Measurements from ENCODE around the gene NOS1AP. TPM values are rescaled to one million over a fixed set of nuclear protein-coding genes. Genes with fewer than 3 reads are reported as not detected.

Gene NOS1AP
- polyA plus RNA-seq, 1 of the 3 experiments (the other 2 are of a cell fraction): 0.03 TPM

DNA sequence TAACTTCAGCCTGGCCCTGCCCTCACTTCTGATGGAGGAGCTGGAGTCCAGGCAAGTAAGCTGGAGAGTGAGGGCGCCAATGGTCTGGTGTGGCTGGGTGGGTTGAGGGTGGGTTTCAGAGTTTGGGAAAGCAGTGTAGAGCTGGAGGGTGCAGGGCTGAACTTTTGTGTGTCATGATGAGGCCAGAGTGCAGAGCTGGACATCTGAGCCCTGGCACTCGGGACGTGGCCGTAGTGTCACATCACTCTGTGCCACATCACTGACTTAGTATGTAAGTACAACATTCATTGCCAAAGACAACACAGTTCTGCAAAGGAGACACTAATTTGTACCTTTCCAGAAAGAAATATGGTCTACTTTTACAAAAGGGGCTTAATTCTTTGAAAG, 291.4 kb downstream of the NOS1AP start:
- Histone ChIP-seq H3K4me2 (no peak overlapping the region), H3K9ac (no peak overlapping the region), H3K9me3 (no peaks in the 10 kb centered on the region), H3K4me1 (ENCODE audit: control insufficient read depth in 1 of 2, insufficient read depth in 2 of 2, low read depth in 1 of 2, low read length in 1 of 2) (no peaks in the 10 kb centered on the region), H3K79me2 (ENCODE audit: insufficient read depth) (no peaks in the 10 kb centered on the region), H3K27ac (ENCODE audit: low read depth in 2 of 2, low read length in 1 of 2) (no peak overlapping the region), H3K4me3 (ENCODE audit: low read depth in 2 of 2, low read length in 1 of 2) (no peak overlapping the region), H3K9me2 (no peaks in the 10 kb centered on the region), H3K27me3 (ENCODE audit: insufficient read depth) (no peaks in the 10 kb centered on the region), H3F3A (replicated peaks; ENCODE audit: insufficient read depth) (no peaks in the 10 kb centered on the region), H4K20me1 (ENCODE audit: insufficient read depth) (no peaks in the 10 kb centered on the region), H3K36me3 (replicated peaks in 1 of 2; ENCODE audit: control insufficient read depth in 1 of 2, insufficient read depth in 2 of 2, low read length in 1 of 2) (no peaks in the 10 kb centered on the region), H2AFZ (ENCODE audit: low read depth) (no peak overlapping the region)
- POLR2A ChIA-PET: no interaction called here
- 75% methylated on average over 4 of the region's 4 CpGs for WGBS (ENCODE audit: low lambda C conversion rate)
- TF ChIP-seq USF2 (IDR thresholded peaks at IDR 0.05; ENCODE audit: borderline replicate concordance, low read depth, low read length) (no peak), TCF12 (IDR thresholded peaks at IDR 0.05) (no peak), USF1 (IDR thresholded peaks at IDR 0.05; ENCODE audit: borderline replicate concordance, low read depth) (no peak), GATA2 (CRISPR knock-in tag; IDR thresholded peaks at IDR 0.05) (no peak), IRF3 (IDR thresholded peaks at IDR 0.05; ENCODE audit: low read depth, low read length) (no peak), MEF2A (IDR thresholded peaks at IDR 0.05; ENCODE audit: borderline replicate concordance, low read depth) (no peak), ELF1 (IDR thresholded peaks at IDR 0.05) (no peak), RCOR1 (IDR thresholded peaks at IDR 0.05; ENCODE audit: low read length) (no peak), YY1 (IDR thresholded peaks at IDR 0.05; ENCODE audit: low read depth) (no peak), RXRA (IDR thresholded peaks at IDR 0.05; ENCODE audit: borderline replicate concordance, low read depth) (no peak), NFIC (IDR thresholded peaks at IDR 0.05; ENCODE audit: borderline replicate concordance) (no peak), SMC3 (IDR thresholded peaks at IDR 0.05; ENCODE audit: low read depth, low read length) (no peak), EP300 (IDR thresholded peaks at IDR 0.05; ENCODE audit: borderline replicate concordance in 1 of 2, low read depth in 1 of 2, low read length in 1 of 2) (no peak), FOSL2 (IDR thresholded peaks at IDR 0.05; ENCODE audit: borderline replicate concordance, low read depth) (no peak)
- TF ChIP-seq, protein P1, sequence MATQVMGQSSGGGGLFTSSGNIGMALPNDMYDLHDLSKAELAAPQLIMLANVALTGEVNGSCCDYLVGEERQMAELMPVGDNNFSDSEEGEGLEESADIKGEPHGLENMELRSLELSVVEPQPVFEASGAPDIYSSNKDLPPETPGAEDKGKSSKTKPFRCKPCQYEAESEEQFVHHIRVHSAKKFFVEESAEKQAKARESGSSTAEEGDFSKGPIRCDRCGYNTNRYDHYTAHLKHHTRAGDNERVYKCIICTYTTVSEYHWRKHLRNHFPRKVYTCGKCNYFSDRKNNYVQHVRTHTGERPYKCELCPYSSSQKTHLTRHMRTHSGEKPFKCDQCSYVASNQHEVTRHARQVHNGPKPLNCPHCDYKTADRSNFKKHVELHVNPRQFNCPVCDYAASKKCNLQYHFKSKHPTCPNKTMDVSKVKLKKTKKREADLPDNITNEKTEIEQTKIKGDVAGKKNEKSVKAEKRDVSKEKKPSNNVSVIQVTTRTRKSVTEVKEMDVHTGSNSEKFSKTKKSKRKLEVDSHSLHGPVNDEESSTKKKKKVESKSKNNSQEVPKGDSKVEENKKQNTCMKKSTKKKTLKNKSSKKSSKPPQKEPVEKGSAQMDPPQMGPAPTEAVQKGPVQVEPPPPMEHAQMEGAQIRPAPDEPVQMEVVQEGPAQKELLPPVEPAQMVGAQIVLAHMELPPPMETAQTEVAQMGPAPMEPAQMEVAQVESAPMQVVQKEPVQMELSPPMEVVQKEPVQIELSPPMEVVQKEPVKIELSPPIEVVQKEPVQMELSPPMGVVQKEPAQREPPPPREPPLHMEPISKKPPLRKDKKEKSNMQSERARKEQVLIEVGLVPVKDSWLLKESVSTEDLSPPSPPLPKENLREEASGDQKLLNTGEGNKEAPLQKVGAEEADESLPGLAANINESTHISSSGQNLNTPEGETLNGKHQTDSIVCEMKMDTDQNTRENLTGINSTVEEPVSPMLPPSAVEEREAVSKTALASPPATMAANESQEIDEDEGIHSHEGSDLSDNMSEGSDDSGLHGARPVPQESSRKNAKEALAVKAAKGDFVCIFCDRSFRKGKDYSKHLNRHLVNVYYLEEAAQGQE (IDR thresholded peaks at IDR 0.05; ENCODE audit: low read depth, low read length): no peak
- CTCF ChIA-PET: interaction anchor here (2.0 kb wide), 1 partner anchor 31 kb away, joined by 6 read pairs; no protein-coding TSS in a partner anchor
- DNase-seq: no peak

All from SK-N-SH (cell line).